ENCODE results near the gene CFAP20DC. TPM values are rescaled to one million over a fixed set of nuclear protein-coding genes. Genes with fewer than 3 reads are reported as not detected.
"Not testable (repeated sequence)": the region's sequence is repeated elsewhere in the genome, so short reads cannot be mapped to it uniquely, and the experiment has no call there.

CFAP20DC gene
- total RNA-seq, 1 experiment from 2014 or later, result 5.7 TPM

DNA sequence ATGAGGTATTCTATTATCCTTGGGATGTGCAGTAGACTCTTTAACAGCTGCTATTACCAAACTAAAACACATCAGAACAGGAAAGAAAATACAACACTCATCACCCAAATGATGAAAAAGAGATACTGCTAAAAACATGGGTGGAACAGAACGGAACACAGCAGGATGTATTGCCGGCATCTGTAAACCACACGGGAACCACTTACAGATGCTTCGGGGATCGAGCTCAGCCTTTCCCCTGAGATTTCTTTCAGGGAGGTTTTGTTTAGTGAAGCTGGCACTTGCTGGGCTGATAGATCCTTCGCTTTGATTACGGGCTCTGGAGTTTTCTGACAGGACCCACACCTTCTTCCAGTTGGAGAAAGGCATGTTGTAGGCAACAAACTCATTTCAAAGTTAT lies 201.0 kb downstream of the CFAP20DC start:
- in situ Hi-C loops (cut with HindIII; ENCODE audit: low pct_unique_long_range_greater_than_20kb, low sequenced_read_pairs), result no loop called here
- DNase-seq (ENCODE audit: low read depth, low spot score), result no peak

DNA sequence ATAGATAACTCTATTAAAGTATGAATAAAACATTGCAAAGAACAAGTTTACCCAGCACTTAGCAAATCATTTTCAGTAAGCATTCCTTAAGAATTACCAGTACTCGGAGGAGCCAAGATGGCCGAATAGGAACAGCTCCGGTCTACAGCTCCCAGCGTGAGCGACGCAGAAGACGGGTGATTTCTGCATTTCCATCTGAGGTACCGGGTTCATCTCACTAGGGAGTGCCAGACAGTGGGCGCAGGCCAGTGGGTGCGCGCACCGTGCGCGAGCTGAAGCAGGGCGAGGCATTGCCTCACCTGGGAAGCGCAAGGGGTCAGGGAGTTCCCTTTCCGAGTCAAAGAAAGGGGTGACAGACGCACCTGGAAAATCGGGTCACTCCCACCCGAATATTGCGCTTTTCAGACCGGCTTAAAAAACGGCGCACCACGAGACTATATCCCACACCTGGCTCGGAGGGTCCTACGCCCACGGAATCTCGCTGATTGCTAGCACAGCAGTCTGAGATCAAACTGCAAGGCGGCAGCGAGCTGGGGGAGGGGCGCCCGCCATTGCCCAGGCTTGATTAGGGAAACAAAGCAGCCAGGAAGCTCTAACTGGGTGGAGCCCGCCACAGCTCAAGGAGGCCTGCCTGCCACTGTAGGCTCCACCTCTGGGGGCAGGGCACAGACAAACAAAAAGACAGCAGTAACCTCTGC lies 207.6 kb downstream of the CFAP20DC start:
- in situ Hi-C loops (cut with HindIII; ENCODE audit: low pct_unique_long_range_greater_than_20kb, low sequenced_read_pairs); DNase-seq (ENCODE audit: low read depth, low spot score): not testable (repeated sequence)

DNA sequence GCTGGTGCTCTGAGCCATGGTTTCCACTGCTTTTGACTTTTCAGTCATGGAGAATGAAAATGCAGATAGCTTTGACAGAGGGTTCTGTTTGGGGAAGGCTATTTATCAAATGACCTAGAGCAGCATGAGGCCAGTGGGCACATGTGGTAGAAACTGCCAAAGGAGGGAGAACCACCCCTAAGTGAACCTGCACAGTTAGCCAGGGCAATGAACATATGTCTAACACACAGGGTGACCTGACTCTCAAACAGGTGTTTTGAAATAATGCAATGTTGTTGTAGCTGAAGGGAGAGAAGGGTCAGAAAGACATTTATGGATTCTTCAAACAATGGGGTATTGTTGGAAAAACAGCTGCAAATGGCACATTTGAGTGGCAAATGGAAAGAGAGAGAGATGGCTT lies 208.9 kb downstream of the CFAP20DC start:
- in situ Hi-C loops (cut with HindIII; ENCODE audit: low pct_unique_long_range_greater_than_20kb, low sequenced_read_pairs), result no loop called here
- no peak for DNase-seq (ENCODE audit: low read depth, low spot score)

DNA sequence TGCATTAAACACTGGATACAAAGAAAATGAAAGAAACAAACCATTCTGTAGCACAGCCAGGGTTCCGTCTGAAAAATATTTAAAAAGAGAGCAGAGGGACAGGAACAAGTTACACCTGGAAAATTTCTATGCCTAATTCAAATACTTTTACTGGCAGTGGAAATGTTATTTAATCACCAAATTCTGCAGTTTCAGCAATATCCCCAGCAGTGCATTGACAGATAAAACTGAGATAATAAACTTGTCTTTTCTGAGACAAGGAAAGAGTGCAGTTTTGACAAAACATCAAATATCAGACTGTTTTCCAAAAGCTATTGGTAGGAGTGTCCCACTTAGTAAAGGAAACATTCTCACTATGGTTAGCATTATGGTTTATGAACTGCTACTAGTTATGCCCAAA lies 209.9 kb downstream of the CFAP20DC start:
- in situ Hi-C loops (cut with HindIII; ENCODE audit: low pct_unique_long_range_greater_than_20kb, low sequenced_read_pairs), result no loop called here

DNA sequence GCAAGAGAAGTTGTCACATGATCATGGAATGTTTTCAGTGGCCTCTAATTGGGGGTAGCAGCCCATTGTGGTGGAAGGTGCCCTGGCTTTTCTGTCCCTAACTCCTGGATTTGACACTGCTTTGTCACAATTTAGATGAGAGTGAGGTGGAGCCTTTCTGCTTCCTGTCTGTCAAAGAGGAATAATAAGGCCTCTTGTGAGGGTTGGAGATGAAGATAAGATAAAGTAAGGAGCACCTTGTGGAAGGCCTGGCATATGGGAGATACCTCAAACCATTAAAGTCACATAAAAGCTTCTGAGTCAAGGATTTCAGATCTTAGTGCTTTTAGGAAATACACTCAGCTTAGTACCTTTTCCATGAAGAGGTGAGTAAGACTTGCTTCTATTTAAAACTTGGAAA lies 210.6 kb downstream of the CFAP20DC start:
- in situ Hi-C loops (cut with HindIII; ENCODE audit: low pct_unique_long_range_greater_than_20kb, low sequenced_read_pairs), result no loop called here
- no peak for DNase-seq (ENCODE audit: low read depth, low spot score)

More for the DNA sequence above, 209.9 kb downstream of the CFAP20DC start:
- DNase-seq (ENCODE audit: low read depth, low spot score), result no peak

DNA sequence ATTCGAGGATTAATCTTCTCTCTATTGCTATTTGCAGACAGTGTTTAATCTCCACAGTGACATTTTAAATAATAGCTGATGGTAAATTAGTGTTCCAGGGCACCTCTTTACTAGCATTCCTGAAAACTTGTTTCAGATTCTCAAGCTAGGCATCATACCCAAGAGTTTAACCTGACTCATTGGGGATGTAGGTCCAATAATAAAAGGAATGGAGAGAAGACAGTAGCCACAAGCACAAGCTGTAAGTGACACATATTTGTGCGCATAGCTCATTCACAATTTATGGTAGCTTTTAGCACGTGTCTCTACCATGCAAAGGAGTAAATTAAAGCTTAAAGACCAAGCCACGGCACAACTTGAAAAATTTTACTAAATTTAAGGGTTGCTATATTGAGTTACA lies 212.0 kb downstream of the CFAP20DC start:
- in situ Hi-C loops (cut with HindIII; ENCODE audit: low pct_unique_long_range_greater_than_20kb, low sequenced_read_pairs), result no loop called here
- DNase-seq (ENCODE audit: low read depth, low spot score), result no peak

DNA sequence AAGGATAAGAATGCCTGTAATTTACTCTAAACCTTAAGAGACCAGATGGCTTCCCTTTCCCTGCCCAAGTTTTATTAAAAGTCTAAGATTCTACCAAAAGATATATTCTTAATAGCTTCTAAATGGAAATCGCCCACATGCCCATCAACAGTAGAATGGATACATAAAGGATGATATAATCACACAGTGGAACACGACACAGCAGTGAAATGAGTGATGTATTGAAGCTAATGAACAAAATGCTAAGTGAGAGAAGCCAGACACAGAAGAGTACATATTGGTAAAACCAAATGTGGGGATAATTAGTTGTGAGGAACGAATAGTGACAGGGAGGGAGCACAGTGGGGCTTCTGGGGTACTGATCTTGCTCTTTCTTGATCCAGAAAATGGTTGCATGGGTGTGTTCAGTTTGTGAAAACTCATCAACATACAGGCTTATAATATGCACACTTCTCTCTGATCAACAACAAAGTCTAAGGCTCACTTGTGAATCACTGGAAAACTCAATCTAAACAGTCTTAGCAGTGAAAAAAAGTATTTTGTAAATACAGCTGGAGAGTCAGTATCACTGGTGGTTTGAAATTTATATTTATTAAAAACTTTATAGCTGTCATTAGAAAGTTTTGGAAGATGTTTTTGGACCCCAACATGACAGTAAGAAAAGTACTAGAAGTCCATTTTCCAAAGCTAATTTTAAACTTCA lies 212.5 kb downstream of the CFAP20DC start:
- in situ Hi-C loops (cut with HindIII; ENCODE audit: low pct_unique_long_range_greater_than_20kb, low sequenced_read_pairs), result no loop called here
- DNase-seq (ENCODE audit: low read depth, low spot score), result no peak

DNA sequence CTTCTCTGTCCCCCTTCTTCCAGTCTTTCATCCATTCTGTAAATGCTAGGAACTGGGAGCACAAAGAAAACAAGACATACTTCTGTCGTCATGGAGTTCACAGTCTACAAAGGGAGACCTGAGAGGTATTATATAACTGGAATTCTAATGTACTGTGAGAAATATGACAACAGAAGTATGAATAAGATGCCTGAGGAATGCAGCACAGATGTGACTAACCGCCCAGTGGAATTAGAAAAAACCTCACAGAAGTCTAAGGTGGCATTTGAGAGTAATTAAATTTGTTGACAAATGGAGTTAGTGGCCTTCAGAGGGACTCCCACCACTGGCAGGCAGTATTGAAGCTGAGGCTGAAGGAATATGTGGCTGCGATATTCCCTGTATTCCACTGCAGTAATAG lies 214.7 kb downstream of the CFAP20DC start:
- in situ Hi-C loops (cut with HindIII; ENCODE audit: low pct_unique_long_range_greater_than_20kb, low sequenced_read_pairs), result no loop called here
- no peak for DNase-seq (ENCODE audit: low read depth, low spot score)

DNA sequence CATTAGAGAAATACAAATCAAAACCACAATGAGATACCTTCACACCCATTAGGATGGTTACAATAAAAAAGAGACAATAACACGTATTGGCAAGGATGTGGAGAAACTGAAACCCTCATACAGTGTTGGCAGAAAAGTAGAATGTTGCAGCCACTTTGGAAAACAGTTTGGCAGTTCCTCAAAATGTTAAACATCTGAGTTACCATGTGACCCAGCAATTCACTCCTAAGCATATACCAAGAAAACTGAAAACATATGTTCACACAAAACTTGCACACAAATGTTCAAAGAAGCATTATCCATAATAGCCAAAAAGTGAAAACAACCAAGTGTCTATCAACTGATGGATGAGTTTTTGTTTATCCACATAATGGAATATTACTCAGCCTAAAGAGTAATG lies 216.3 kb downstream of the CFAP20DC start:
- no peak for DNase-seq (ENCODE audit: low read depth, low spot score)
- in situ Hi-C loops (cut with HindIII; ENCODE audit: low pct_unique_long_range_greater_than_20kb, low sequenced_read_pairs), result no loop called here

DNA sequence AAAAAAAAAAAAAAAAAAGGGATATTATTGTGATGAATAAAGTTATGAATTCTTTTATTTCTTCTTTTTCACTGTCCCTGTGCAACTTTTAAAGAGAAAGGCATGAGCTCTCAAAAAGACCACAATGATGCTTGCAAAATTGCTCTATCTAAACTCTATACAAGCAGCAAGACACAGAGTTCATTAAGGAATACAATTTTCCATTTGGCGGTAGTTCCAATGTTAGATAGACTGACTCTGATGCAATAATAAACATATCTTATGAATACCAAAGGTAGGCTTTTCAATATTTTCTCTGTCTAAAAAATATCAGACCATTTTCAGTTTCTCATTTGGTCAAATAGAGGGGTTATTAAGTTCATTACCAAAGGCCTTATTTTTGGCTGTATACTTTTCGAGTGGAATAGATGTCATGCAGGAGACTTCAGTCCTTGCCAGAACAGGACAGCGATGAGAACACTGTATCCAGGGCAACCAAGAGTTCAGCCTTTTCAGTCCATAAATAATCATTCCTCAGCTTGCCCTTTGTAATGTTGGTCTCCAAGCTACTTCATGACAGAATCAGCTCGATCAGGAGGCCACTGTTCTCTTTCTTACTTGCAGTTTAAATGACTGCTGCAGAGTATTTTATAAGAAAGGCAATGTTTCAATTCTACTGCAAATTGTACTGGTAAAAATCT lies 220.4 kb downstream of the CFAP20DC start:
- DNase-seq (ENCODE audit: low read depth, low spot score), result no peak
- in situ Hi-C loops (cut with HindIII; ENCODE audit: low pct_unique_long_range_greater_than_20kb, low sequenced_read_pairs), result no loop called here

DNA sequence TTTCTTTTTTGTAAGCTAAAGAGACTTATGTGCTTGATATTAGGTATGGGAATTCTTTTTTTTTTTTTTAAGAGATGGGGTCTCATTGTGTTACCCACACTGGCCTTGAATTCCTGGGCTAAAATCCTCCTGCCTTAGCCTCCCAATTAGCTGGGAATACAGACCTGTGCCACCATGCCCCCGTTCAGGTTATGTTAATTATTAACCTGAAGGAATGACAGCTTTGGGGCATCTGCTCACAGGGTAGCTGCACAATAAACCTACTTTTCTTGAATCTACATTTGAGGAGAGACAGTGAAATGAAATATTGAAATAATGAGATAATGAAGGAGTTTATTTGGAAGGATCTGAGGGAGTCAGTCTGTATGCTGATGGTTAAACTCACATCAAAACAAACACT lies 225.0 kb downstream of the CFAP20DC start:
- in situ Hi-C loops (cut with HindIII; ENCODE audit: low pct_unique_long_range_greater_than_20kb, low sequenced_read_pairs), result no loop called here
- no peak for DNase-seq (ENCODE audit: low read depth, low spot score)

DNA sequence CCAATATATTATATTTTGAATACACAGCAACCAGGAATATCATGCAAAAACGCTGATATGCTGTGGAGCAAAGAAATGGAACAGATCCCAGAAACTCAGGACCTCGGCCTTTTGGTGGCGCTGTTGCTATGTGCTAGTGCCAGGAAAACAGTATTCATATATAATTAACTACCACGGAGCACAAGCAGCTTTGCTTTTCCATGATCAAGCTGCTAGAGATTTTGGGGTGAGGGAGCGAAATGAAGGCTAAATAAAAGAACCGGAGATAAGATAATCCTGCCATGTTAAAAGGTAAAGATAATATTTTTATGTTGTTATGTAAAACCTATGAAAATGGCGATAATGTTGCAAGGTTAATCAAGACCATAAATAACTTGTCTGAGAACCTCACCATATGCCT lies 225.5 kb downstream of the CFAP20DC start:
- peak; percentile 76 for DNase-seq (ENCODE audit: low read depth, low spot score)
- in situ Hi-C loops (cut with HindIII; ENCODE audit: low pct_unique_long_range_greater_than_20kb, low sequenced_read_pairs), result no loop called here

DNA sequence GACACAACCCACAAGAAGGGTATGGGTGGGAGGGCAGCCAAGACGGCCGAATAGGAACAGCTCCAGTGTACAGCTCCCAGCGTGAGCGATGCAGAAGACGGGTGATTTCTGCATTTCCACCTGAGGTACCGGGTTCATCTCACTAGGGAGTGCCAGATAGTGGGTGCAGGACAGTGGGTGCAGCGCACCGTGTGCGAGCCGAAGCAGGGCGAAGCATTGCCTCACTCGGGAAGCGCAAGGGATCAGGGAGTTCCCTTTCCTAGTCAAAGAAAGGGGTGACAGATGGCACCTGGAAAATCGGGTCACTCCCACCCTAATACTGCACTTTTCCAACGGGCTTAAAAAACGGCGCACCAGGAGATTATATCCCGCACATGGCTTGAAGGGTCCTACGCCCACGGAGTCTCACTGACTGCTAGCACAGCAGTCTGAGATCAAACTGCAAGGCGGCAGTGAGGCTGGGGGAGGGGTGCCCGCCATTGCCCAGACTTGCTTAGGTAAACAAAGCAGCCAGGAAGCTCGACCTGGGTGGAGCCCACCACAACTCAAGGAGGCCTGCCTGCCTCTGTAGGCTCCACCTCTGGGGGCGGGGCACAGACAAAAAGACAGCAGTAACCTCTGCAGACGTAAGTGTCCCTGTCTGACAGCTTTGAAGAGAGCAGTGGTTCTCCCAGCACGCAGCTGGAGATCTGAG lies 243.1 kb downstream of the CFAP20DC start:
- in situ Hi-C loops (cut with HindIII; ENCODE audit: low pct_unique_long_range_greater_than_20kb, low sequenced_read_pairs); DNase-seq (ENCODE audit: low read depth, low spot score): not testable (repeated sequence)

DNA sequence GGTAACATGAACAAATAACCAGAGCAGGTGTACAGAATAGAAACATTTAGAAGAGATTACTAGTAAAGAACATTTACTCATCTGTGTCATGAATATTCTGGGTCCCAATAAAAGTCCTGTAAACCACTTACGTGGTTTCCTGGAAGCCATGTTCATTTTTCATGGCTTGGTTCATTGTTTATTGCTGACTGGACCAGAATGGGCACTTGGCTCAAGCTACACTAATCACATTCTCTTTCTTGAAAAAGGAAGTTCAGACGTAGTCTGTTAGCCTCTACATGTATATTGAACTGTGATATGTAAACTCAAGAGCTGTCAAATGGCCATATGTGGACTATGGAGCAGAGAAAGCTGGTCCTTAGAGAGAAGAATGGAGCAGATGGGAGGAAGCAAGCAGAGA lies 244.9 kb downstream of the CFAP20DC start:
- in situ Hi-C loops (cut with HindIII; ENCODE audit: low pct_unique_long_range_greater_than_20kb, low sequenced_read_pairs), result no loop called here
- no peak for DNase-seq (ENCODE audit: low read depth, low spot score)

DNA sequence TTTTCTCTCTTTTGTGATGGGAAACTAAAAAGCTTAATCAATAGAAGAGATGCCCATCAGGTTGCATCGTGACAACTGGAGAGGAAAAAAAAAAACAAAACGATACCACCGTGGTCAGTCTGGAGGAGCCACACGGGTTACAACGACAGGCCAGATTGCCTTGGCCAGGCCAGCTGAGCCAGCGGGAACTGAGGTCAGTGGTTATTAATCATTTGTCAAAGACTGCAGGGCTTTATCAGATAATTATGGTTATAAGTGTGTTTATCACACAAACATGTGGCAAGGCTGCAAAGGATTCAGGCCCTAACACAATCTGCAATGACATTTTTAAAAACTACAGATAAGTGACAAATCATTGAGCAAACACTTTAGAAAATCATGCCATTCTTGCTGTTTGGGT lies 248.3 kb downstream of the CFAP20DC start:
- no peak for DNase-seq (ENCODE audit: low read depth, low spot score)
- in situ Hi-C loops (cut with HindIII; ENCODE audit: low pct_unique_long_range_greater_than_20kb, low sequenced_read_pairs), result no loop called here

DNA sequence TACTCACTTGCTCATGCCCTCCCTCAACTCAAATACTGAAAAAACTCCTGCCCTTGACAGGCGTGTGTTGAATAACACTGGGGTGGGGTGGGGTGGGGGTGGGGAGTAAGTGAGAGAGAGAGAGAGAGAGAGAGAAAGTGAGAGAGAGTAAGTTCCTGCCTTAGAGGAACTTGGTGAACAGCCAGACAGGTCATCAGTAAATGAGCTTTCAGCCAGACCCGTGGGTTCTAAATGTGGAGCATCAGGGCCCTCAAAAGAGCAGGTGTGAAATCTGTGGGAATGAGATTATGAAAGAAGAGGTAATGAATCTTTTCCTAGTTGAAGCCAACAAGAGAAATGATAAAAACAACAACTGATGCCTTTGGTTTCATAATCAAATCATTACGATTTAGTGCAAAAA lies 248.9 kb downstream of the CFAP20DC start:
- no peak for DNase-seq (ENCODE audit: low read depth, low spot score)
- in situ Hi-C loops (cut with HindIII; ENCODE audit: low pct_unique_long_range_greater_than_20kb, low sequenced_read_pairs), result no loop called here

DNA sequence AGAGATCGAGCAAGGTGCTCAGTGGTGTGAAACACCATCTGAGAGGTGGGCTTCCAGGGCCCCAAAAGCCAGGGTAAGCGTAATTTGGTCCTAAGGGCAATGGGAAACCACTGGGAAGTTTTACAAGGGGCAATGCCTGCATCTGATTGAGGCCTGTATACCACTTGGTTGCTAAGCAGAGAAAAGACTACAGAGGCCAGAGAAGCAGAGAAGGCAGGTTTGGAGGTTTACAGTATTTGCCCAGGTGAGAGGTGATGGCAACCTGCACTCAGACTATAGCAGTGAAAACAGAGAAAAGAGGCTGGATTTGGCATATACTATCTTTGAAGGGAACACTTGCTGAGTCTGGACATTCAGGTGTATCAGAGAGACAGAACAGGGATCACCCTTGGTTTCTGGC lies 249.8 kb downstream of the CFAP20DC start:
- in situ Hi-C loops (cut with HindIII; ENCODE audit: low pct_unique_long_range_greater_than_20kb, low sequenced_read_pairs), result no loop called here
- DNase-seq (ENCODE audit: low read depth, low spot score), result no peak

DNA sequence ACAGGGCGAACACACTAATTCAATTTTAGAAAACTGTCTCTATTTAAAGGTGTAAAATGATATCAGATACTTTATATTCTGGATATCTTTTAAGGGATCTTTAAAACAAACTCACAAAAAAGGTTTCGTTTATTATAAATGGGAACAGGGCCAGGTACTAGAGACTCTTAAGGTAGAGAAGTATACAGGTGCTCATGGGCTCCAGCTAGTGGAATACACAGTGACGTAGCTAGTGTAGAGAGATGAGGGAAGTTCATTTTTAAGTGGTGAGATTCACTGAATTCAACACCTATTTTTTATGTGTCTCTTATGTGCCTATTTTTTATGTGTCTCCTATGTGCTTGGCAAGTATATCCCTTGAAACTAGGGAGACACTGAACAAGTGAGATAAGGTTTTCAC lies 250.6 kb downstream of the CFAP20DC start:
- in situ Hi-C loops (cut with HindIII; ENCODE audit: low pct_unique_long_range_greater_than_20kb, low sequenced_read_pairs), result no loop called here

More for the DNA sequence above, 250.6 kb downstream of the CFAP20DC start:
- no peak for DNase-seq (ENCODE audit: low read depth, low spot score)

Data from SK-MEL-5 (cell line).